K562 (cell line): ENCODE measurements around the gene PNMT. TPM values are rescaled to one million over a fixed set of nuclear protein-coding genes. Genes with fewer than 3 reads are reported as not detected.

Experiments used
- CC2D1A ChIP-seq: fragments of 450-650 bp; IDR thresholded peaks from 2 replicates; pipeline ENCODE4 v1.6.1; 2017; ENCODE audit warnings: mild to moderate bottlenecking
- CHD2 ChIP-seq: IDR thresholded peaks from 2 replicates; pipeline ENCODE4 v1.6.1; 2011; ENCODE audit warnings: low read depth, low read length
- EGR1 ChIP-seq: fragments of 450-650 bp; conservative IDR thresholded peaks from 2 replicates; pipeline ENCODE4 v1.6.1; 2017; ENCODE audit warnings: mild to moderate bottlenecking
- HDAC8 ChIP-seq: fragments of 450-650 bp; IDR thresholded peaks from 2 replicates; pipeline ENCODE4 v1.6.1; 2016; ENCODE audit warnings: mild to moderate bottlenecking, missing genetic modification characterization, moderate library complexity, missing compliant biosample characterization
- HMG20A ChIP-seq: fragments of 450-650 bp; formaldehyde crosslinking; conservative IDR thresholded peaks from 2 replicates; pipeline ENCODE4 v1.4.0; 2020; ENCODE audit warnings: mild to moderate bottlenecking, mixed read lengths
- HNRNPL ChIP-seq: fragments of 200-400 bp; formaldehyde crosslinking; IDR thresholded peaks from 2 replicates; pipeline ENCODE4 v1.6.1; 2017; ENCODE audit warnings: low read depth, mild to moderate bottlenecking, low read length
- KLF1 ChIP-seq: fragments of 450-650 bp; IDR thresholded peaks from 2 replicates; pipeline ENCODE4 v1.6.1; 2016; ENCODE audit warnings: missing genetic modification characterization, missing compliant biosample characterization
- MECOM ChIP-seq: fragments of 250-450 bp; sonication (Bioruptor Pico); IDR thresholded peaks from 2 replicates; pipeline ENCODE4 v1.8.0; 2022; ENCODE audit warnings: inconsistent platforms
- MED1 ChIP-seq: sonication (generic); formaldehyde crosslinking; IDR thresholded peaks from 2 replicates; pipeline ENCODE4 v1.8.1; 2023; ENCODE audit warnings: missing genetic modification reagents, borderline replicate concordance
- NRF1 ChIP-seq, 2 experiments: fragments of 450-650 bp; IDR thresholded peaks in 1 of 2; conservative IDR thresholded peaks in 1 of 2; 2 replicates each; pipeline ENCODE4 v1.6.1; 2014; ENCODE audit warnings: mild to moderate bottlenecking in 2 of 2
- POLR2A ChIP-seq: fragments of 450-650 bp; conservative IDR thresholded peaks from 2 replicates; pipeline ENCODE4 v1.6.1; 2016
- RUNX1 ChIP-seq: sonication (generic); IDR thresholded peaks from 2 replicates; pipeline ENCODE4 v1.6.1; 2016; ENCODE audit warnings: antibody characterized with exemption, low read depth
- SIN3A ChIP-seq, 2 experiments: fragments of 150-350 bp in 1 of 2; IDR thresholded peaks; 2 replicates each; pipeline ENCODE4 v1.6.1; 2011 to 2016; ENCODE audit warnings: borderline replicate concordance in 2 of 2, low read depth in 2 of 2, low read length in 2 of 2, mild to moderate bottlenecking in 2 of 2, moderate library complexity in 2 of 2; ENCODE audit not compliant: control insufficient read depth in 1 of 2
- SIRT6 ChIP-seq: IDR thresholded peaks from one replicate; pipeline ENCODE4 v1.6.1; 2012; ENCODE audit warnings: low read depth, mild to moderate bottlenecking, control low read depth, inconsistent platforms, low read length, moderate library complexity
- STAT5A ChIP-seq: IDR thresholded peaks from 2 replicates; pipeline ENCODE4 v1.6.1; 2012; ENCODE audit warnings: low read length, inconsistent platforms, borderline replicate concordance
- ZNF232 ChIP-seq: sonication (generic); formaldehyde crosslinking; IDR thresholded peaks from 2 replicates; pipeline ENCODE4 v1.8.0; 2022; ENCODE audit warnings: mild to moderate bottlenecking, missing genetic modification reagents
- polyA plus RNA-seq, 8 experiments: library from polyadenylated mRNA; depleted of rRNA in 4 of 8; stranded (reverse) in 5 of 8; unstranded in 3 of 8; fragments of >200 nt; fragmentation: Nextera tagmentation in 2 of 8; fragmentation: Illumina TruSeq in 1 of 8; extraction: Ambion mirVana in 2 of 8; extraction: Trizol in 1 of 8; gene quantifications; 2 replicates each; pipeline versions ENCODE4 v1.2.1 to v1.2.3, GENCODE V29; 2011 to 2014; ENCODE audit warnings: inconsistent platforms in 1 of 8, missing spikeins in 1 of 8
- total RNA-seq, 7 experiments: library from RNA; depleted of rRNA in 6 of 7; stranded (reverse); fragments of >200 nt in 6 of 7; fragmentation: Illumina TruSeq in 2 of 7; extraction: Trizol in 2 of 7; gene quantifications; 2 replicates each; pipeline versions ENCODE4 v1.2.1 to v1.2.3, GENCODE V29; 2011 to 2021; ENCODE audit warnings: low replicate concordance in 1 of 7
- TF ChIP-seq, protein P1 (sequence below): fragments of 450-650 bp; formaldehyde crosslinking; IDR thresholded peaks from 2 replicates; pipeline ENCODE4 v1.4.0; 2022; ENCODE audit warnings: missing genetic modification characterization
- TF ChIP-seq, protein P2 (sequence below): fragments of 450-650 bp; formaldehyde crosslinking; conservative IDR thresholded peaks from 2 replicates; pipeline ENCODE4 v1.4.0; 2022; ENCODE audit warnings: mild to moderate bottlenecking, missing genetic modification characterization
- TF ChIP-seq, protein P3 (sequence below): fragments of 450-650 bp; formaldehyde crosslinking; IDR thresholded peaks from 2 replicates; pipeline ENCODE4 v1.4.0; 2020; ENCODE audit warnings: mild to moderate bottlenecking, moderate library complexity
- TF ChIP-seq, protein P4 (sequence below): fragments of 450-650 bp; IDR thresholded peaks from 2 replicates; pipeline ENCODE4 v1.6.1; 2017; ENCODE audit warnings: antibody characterized with exemption, mild to moderate bottlenecking

Gene PNMT
- total and polyA plus RNA-seq, 9 of the 15 experiments (the other 6 are each of a cell fraction or from before 2014, with no cell fraction given) = 0.55 to 18.1 (median 5.8) TPM

DNA sequence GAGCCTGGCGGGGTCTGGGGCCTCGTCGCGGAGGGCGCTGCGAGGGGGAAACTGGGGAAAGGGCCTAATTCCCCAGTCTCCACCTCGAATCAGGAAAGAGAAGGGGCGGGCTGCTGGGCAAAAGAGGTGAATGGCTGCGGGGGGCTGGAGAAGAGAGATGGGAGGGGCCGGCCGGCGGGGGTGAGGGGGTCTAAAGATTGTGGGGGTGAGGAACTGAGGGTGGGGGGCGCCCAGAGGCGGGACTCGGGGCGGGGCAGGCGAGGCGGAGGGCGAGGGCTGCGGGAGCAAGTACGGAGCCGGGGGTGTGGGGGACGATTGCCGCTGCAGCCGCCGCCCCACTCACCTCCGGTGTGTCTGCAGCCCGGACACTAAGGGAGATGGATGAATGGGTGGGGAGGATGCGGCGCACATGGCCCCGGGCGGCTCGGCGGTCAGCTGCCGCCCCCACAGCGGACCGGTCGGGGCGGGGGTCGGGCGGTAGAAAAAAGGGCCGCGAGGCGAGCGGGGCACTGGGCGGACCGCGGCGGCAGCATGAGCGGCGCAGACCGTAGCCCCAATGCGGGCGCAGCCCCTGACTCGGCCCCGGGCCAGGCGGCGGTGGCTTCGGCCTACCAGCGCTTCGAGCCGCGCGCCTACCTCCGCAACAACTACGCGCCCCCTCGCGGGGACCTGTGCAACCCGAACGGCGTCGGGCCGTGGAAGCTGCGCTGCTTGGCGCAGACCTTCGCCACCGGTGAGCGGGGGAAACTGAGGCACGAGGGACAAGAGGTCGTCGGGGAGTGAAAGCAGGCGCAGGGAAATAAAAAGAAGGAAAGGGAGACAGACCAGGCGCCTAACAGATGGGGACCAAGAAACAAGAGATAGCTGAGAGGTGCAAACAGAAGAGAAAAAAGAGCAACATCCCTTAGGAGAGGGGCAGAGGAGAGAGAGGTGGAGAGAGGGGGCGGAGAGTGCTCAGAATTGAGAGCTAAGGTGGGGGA is at the start of gene PNMT (continued):
- TF ChIP-seq MED1 (CRISPR knock-in tag) (no peak), EGR1 (peak; percentile 56), MECOM (CRISPR knock-in tag) (no peak; the same call in 1 of the 2 replicates), SIRT6 (no peak), POLR2A (peak; percentile 63; the same call in 1 of the 2 replicates), SIN3A (IDR thresholded peaks at IDR 0.05; ENCODE audit: borderline replicate concordance in 2 of 2, control insufficient read depth in 1 of 2, low read depth in 2 of 2, low read length in 2 of 2) (no peak; a peak in 1 of 4 replicates), KLF1 (peak; percentile 69; the same call in 1 of the 2 replicates), HNRNPL (peak; percentile 81), RUNX1 (no peak), CC2D1A (no peak), CHD2 (no peak), STAT5A (no peak), HDAC8 (tag) (peak; percentile 87; the same call in 1 of the 2 replicates), NRF1 (conservative IDR thresholded peaks at IDR 0.05 in 1 of 2, IDR thresholded peaks at IDR 0.05 in 1 of 2) (peak; percentile 65 to 70), HMG20A (CRISPR knock-in tag) (no peak), ZNF232 (CRISPR knock-in tag) (no peak)
- TF ChIP-seq, protein P1, sequence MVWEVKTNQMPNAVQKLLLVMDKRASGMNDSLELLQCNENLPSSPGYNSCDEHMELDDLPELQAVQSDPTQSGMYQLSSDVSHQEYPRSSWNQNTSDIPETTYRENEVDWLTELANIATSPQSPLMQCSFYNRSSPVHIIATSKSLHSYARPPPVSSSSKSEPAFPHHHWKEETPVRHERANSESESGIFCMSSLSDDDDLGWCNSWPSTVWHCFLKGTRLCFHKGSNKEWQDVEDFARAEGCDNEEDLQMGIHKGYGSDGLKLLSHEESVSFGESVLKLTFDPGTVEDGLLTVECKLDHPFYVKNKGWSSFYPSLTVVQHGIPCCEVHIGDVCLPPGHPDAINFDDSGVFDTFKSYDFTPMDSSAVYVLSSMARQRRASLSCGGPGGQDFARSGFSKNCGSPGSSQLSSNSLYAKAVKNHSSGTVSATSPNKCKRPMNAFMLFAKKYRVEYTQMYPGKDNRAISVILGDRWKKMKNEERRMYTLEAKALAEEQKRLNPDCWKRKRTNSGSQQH (CRISPR knock-in tag) = peak; percentile 74
- TF ChIP-seq, protein P2, sequence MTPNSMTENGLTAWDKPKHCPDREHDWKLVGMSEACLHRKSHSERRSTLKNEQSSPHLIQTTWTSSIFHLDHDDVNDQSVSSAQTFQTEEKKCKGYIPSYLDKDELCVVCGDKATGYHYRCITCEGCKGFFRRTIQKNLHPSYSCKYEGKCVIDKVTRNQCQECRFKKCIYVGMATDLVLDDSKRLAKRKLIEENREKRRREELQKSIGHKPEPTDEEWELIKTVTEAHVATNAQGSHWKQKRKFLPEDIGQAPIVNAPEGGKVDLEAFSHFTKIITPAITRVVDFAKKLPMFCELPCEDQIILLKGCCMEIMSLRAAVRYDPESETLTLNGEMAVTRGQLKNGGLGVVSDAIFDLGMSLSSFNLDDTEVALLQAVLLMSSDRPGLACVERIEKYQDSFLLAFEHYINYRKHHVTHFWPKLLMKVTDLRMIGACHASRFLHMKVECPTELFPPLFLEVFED = peak; percentile 89; the same call in 1 of the 2 replicates
- TF ChIP-seq, protein P3, sequence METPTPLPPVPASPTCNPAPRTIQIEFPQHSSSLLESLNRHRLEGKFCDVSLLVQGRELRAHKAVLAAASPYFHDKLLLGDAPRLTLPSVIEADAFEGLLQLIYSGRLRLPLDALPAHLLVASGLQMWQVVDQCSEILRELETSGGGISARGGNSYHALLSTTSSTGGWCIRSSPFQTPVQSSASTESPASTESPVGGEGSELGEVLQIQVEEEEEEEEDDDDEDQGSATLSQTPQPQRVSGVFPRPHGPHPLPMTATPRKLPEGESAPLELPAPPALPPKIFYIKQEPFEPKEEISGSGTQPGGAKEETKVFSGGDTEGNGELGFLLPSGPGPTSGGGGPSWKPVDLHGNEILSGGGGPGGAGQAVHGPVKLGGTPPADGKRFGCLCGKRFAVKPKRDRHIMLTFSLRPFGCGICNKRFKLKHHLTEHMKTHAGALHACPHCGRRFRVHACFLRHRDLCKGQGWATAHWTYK = peak; percentile 73
- TF ChIP-seq, protein P4, sequence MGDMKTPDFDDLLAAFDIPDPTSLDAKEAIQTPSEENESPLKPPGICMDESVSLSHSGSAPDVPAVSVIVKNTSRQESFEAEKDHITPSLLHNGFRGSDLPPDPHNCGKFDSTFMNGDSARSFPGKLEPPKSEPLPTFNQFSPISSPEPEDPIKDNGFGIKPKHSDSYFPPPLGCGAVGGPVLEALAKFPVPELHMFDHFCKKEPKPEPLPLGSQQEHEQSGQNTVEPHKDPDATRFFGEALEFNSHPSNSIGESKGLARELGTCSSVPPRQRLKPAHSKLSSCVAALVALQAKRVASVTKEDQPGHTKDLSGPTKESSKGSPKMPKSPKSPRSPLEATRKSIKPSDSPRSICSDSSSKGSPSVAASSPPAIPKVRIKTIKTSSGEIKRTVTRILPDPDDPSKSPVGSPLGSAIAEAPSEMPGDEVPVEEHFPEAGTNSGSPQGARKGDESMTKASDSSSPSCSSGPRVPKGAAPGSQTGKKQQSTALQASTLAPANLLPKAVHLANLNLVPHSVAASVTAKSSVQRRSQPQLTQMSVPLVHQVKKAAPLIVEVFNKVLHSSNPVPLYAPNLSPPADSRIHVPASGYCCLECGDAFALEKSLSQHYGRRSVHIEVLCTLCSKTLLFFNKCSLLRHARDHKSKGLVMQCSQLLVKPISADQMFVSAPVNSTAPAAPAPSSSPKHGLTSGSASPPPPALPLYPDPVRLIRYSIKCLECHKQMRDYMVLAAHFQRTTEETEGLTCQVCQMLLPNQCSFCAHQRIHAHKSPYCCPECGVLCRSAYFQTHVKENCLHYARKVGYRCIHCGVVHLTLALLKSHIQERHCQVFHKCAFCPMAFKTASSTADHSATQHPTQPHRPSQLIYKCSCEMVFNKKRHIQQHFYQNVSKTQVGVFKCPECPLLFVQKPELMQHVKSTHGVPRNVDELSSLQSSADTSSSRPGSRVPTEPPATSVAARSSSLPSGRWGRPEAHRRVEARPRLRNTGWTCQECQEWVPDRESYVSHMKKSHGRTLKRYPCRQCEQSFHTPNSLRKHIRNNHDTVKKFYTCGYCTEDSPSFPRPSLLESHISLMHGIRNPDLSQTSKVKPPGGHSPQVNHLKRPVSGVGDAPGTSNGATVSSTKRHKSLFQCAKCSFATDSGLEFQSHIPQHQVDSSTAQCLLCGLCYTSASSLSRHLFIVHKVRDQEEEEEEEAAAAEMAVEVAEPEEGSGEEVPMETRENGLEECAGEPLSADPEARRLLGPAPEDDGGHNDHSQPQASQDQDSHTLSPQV = peak; percentile 96
